H1 (cell line): ENCODE measurements around the gene EPHA6. TPM values are rescaled to one million over a fixed set of nuclear protein-coding genes. Genes with fewer than 3 reads are reported as not detected.

Experiments
- CTCF ChIA-PET: fragments of 300-600 bp; sonication (Branson Sonifier 250); formaldehyde crosslinking; loops from one replicate; lab custom pipeline; 2021; ENCODE audit not compliant: partially characterized antibody; lab: Charles Lee
- POLR2A ChIA-PET: fragments of 300-600 bp; sonication (Branson Sonifier 250); formaldehyde crosslinking; loops from one replicate; lab custom pipeline; 2021; ENCODE audit warnings: inconsistent platforms; ENCODE audit not compliant: partially characterized antibody; lab: Charles Lee
- DNase-seq, 2 experiments: peaks; one replicate each; pipeline versions ENCODE4 v3.0.0 to v3.0.0-alpha.2; 2010 to 2022; ENCODE audit warnings: low spot score in 2 of 2, low read depth in 1 of 2, mixed read lengths in 1 of 2
- FAIRE-seq: peaks from 2 replicates; lab custom pipeline; 2011; peaks lifted over from hg19 to GRCh38; lab: Jason Lieb, UNC
- H2AFZ ChIP-seq: 2 replicates; pipeline ENCODE4 v1.8.1; 2012; ENCODE audit warnings: low read length, inconsistent platforms
- H2AK5ac ChIP-seq: 2 replicates; pipeline ENCODE4 v1.6.1; 2013; ENCODE audit warnings: low read depth, low read length
- H2BK120ac ChIP-seq: replicated peaks from 2 replicates; pipeline ENCODE3; 2013; ENCODE audit warnings: low read depth, low read length, inconsistent platforms
- H2BK12ac ChIP-seq: 2 replicates; pipeline ENCODE4 v1.6.1; 2013; ENCODE audit warnings: low read depth, low read length
- H2BK15ac ChIP-seq: 2 replicates; pipeline ENCODE4 v1.6.1; 2013; ENCODE audit warnings: low read length
- H2BK20ac ChIP-seq: 2 replicates; pipeline ENCODE4 v1.6.1; 2013; ENCODE audit warnings: low read length
- H2BK5ac ChIP-seq: 2 replicates; pipeline ENCODE4 v1.6.1; 2013; ENCODE audit warnings: low read depth, low read length
- H3K14ac ChIP-seq: 2 replicates; pipeline ENCODE4 v1.6.1; 2013; ENCODE audit warnings: inconsistent platforms; ENCODE audit not compliant: insufficient read length
- H3K18ac ChIP-seq: 2 replicates; pipeline ENCODE4 v1.6.1; 2013; ENCODE audit warnings: low read length; ENCODE audit errors: extremely low read depth
- H3K23ac ChIP-seq: 2 replicates; pipeline ENCODE4 v1.6.1; 2013; ENCODE audit warnings: inconsistent platforms; ENCODE audit not compliant: insufficient read length
- H3K23me2 ChIP-seq: 2 replicates; pipeline ENCODE4 v1.6.1; 2013; ENCODE audit warnings: low read depth, low read length
- H3K27ac ChIP-seq: 2 replicates; pipeline ENCODE4 v1.6.1; 2011; ENCODE audit warnings: low read depth, low read length, inconsistent platforms
- H3K27me3 ChIP-seq, 4 experiments: replicated peaks in 1 of 4; 1 replicate in 1 of 4; 2 replicates in 3 of 4; pipeline versions ENCODE4 v1.6.1 to v1.8.1; 2011 to 2013; ENCODE audit warnings: low read length in 3 of 4, mild to moderate bottlenecking in 3 of 4, inconsistent platforms in 2 of 4, mixed read lengths in 2 of 4, moderate library complexity in 1 of 4; ENCODE audit not compliant: control insufficient read depth in 3 of 4, insufficient read depth in 3 of 4; ENCODE audit errors: extremely low read depth in 1 of 4
- H3K36me3 ChIP-seq, 4 experiments: 2 replicates each; pipeline versions ENCODE4 v1.6.1 to v1.8.1; 2011 to 2013; ENCODE audit warnings: mild to moderate bottlenecking in 4 of 4, low read length in 3 of 4, moderate library complexity in 2 of 4, control low read depth in 1 of 4, inconsistent platforms in 1 of 4; ENCODE audit not compliant: insufficient read depth in 4 of 4, control insufficient read depth in 2 of 4
- H3K4ac ChIP-seq: replicated peaks from 2 replicates; pipeline ENCODE3; 2013; ENCODE audit warnings: low read length, low read depth, mixed read lengths, inconsistent platforms; ENCODE audit not compliant: insufficient read length
- H3K4me1 ChIP-seq, 4 experiments: replicated peaks in 1 of 4; 1 replicate in 1 of 4; 2 replicates in 3 of 4; pipeline versions ENCODE4 v1.6.1 to v1.8.1; 2011 to 2013; ENCODE audit warnings: low read length in 3 of 4, inconsistent platforms in 2 of 4, mixed read lengths in 1 of 4; ENCODE audit not compliant: insufficient read depth in 4 of 4, control insufficient read depth in 3 of 4
- H3K4me2 ChIP-seq, 2 experiments: 2 replicates each; pipeline versions ENCODE4 v1.6.1 to v1.8.1; 2011 to 2013; ENCODE audit warnings: low read depth in 2 of 2, low read length in 2 of 2, control low read depth in 1 of 2, inconsistent platforms in 1 of 2, mild to moderate bottlenecking in 1 of 2; ENCODE audit not compliant: insufficient read depth in 1 of 2
- H3K4me3 ChIP-seq, 4 experiments: fragments of 200-600, 300-600 bp in 1 of 4; sonication (generic), shearing (Covaris generic), sonication (Bioruptor Twin) in 1 of 4; 2 replicates each; pipeline versions ENCODE4 v1.5.1 to v1.8.1; 2011 to 2016; ENCODE audit warnings: low read length in 4 of 4, low read depth in 3 of 4, control low read depth in 2 of 4, inconsistent platforms in 2 of 4, mild to moderate bottlenecking in 2 of 4, mixed read lengths in 1 of 4, moderate library complexity in 1 of 4; ENCODE audit not compliant: insufficient read depth in 2 of 4; ENCODE audit errors: extremely low read depth in 1 of 4
- H3K56ac ChIP-seq: replicated peaks from 2 replicates; pipeline ENCODE3; 2013; ENCODE audit warnings: low read depth, mild to moderate bottlenecking, mixed read lengths, low read length, inconsistent platforms; ENCODE audit not compliant: insufficient read length
- H3K79me1 ChIP-seq: 2 replicates; pipeline ENCODE4 v1.6.1; 2013; ENCODE audit warnings: low read depth, low read length, control low read depth
- H3K79me2 ChIP-seq, 2 experiments: 2 replicates each; pipeline versions ENCODE4 v1.6.1 to v1.8.1; 2012 to 2013; ENCODE audit warnings: low read length in 2 of 2, mild to moderate bottlenecking in 2 of 2, inconsistent platforms in 1 of 2; ENCODE audit not compliant: insufficient read depth in 2 of 2, control insufficient read depth in 1 of 2
- H3K9ac ChIP-seq, 4 experiments: replicated peaks in 1 of 4; 1 replicate in 1 of 4; 2 replicates in 3 of 4; pipeline versions ENCODE4 v1.6.1 to v1.8.1; 2011 to 2013; ENCODE audit warnings: low read depth in 3 of 4, low read length in 3 of 4, control low read depth in 2 of 4, mild to moderate bottlenecking in 2 of 4, moderate library complexity in 2 of 4, inconsistent platforms in 1 of 4; ENCODE audit errors: extremely low read depth in 1 of 4
- H3K9me3 ChIP-seq, 2 experiments: 2 replicates each; pipeline versions ENCODE4 v1.6.1 to v1.8.1; 2012 to 2013; ENCODE audit warnings: mild to moderate bottlenecking in 2 of 2, moderate library complexity in 2 of 2, control low read depth in 1 of 2, inconsistent platforms in 1 of 2, low read depth in 1 of 2, low read length in 1 of 2, mixed read lengths in 1 of 2; ENCODE audit not compliant: insufficient read depth in 2 of 2
- H4K20me1 ChIP-seq, 2 experiments: replicated peaks in 1 of 2; 2 replicates each; pipeline versions ENCODE3 to v1.8.1; 2011 to 2013; ENCODE audit warnings: inconsistent platforms in 2 of 2, low read length in 2 of 2, mild to moderate bottlenecking in 1 of 2; ENCODE audit not compliant: insufficient read depth in 2 of 2, control insufficient read depth in 1 of 2
- H4K5ac ChIP-seq: 2 replicates; pipeline ENCODE4 v1.6.1; 2013; ENCODE audit warnings: low read length, low read depth, mixed read lengths, inconsistent platforms; ENCODE audit not compliant: insufficient read length
- H4K8ac ChIP-seq: 2 replicates; pipeline ENCODE4 v1.8.0; 2013; ENCODE audit warnings: mild to moderate bottlenecking, moderate library complexity, low read length, inconsistent platforms; ENCODE audit not compliant: insufficient read depth; ENCODE audit errors: extremely low read depth
- H4K91ac ChIP-seq: replicated peaks from 2 replicates; pipeline ENCODE3; 2013; ENCODE audit warnings: low read length, mixed read lengths, inconsistent platforms; ENCODE audit not compliant: insufficient read length
- CHD2 ChIP-seq: IDR thresholded peaks from 2 replicates; pipeline ENCODE4 v1.6.1; 2012; ENCODE audit warnings: low read length, improper control_type of control experiment
- EGR1 ChIP-seq: IDR thresholded peaks from 2 replicates; pipeline ENCODE4 v1.6.1; 2011; ENCODE audit warnings: low read depth, low read length, borderline replicate concordance
- GABPA ChIP-seq: IDR thresholded peaks from 2 replicates; pipeline ENCODE4 v1.6.1; 2011; ENCODE audit warnings: mild to moderate bottlenecking, low read length, moderate library complexity, borderline replicate concordance; ENCODE audit not compliant: insufficient read depth
- HDAC6 ChIP-seq: IDR thresholded peaks from one replicate; pipeline ENCODE4 v1.7.1; 2012; ENCODE audit warnings: low read depth, mild to moderate bottlenecking, inconsistent platforms, low read length, moderate library complexity
- KDM4A ChIP-seq: IDR thresholded peaks from one replicate; pipeline ENCODE4 v1.7.1; 2012; ENCODE audit warnings: low read depth, mild to moderate bottlenecking, moderate library complexity, low read length, inconsistent platforms; ENCODE audit not compliant: severe bottlenecking
- SIRT6 ChIP-seq: IDR thresholded peaks from one replicate; pipeline ENCODE4 v1.7.1; 2012; ENCODE audit warnings: low read length, inconsistent platforms
- SIX5 ChIP-seq: IDR thresholded peaks from 2 replicates; pipeline ENCODE4 v1.6.1; 2011; ENCODE audit warnings: mild to moderate bottlenecking, low read depth, low read length
- SP1 ChIP-seq: IDR thresholded peaks from 2 replicates; pipeline ENCODE4 v1.6.1; 2011; ENCODE audit warnings: low read depth, low read length
- TCF12 ChIP-seq: IDR thresholded peaks from 2 replicates; pipeline ENCODE4 v1.6.1; 2011; ENCODE audit warnings: low read depth, mild to moderate bottlenecking, low read length
- WGBS, 2 experiments: shearing (Covaris generic) in 1 of 2; methylation state at CpG; one replicate each; pipeline versions ENCODE4 v1.1.6 to v1.1.7; 2013 to 2015; ENCODE audit warnings: low lambda C conversion rate in 2 of 2, mixed read lengths in 2 of 2, inconsistent platforms in 1 of 2, low coverage in 1 of 2, missing lambda C conversion rate in 1 of 2; ENCODE audit not compliant: insufficient replicate concordance in 2 of 2, insufficient coverage in 1 of 2, insufficient read length in 1 of 2; ENCODE audit errors: extremely low coverage in 1 of 2, missing lambda C conversion rate in 1 of 2; 5-methylcytosine and 5-hydroxymethylcytosine counted together
- polyA plus RNA-seq, 7 experiments: library from polyadenylated mRNA; depleted of rRNA in 3 of 7; stranded (reverse) in 5 of 7; unstranded in 2 of 7; fragments of >200 nt in 5 of 7; fragments of 200-250 nt in 2 of 7; gene quantifications; 1 replicate in 5 of 7; 2 replicates in 1 of 7; 4 replicates in 1 of 7; pipeline versions ENCODE4 v1.2.1 to v1.2.3, GENCODE V29; 2011 to 2013; ENCODE audit warnings: missing spikeins in 2 of 7, mixed read lengths in 2 of 7
- total RNA-seq: library from RNA; stranded (reverse); fragmentation: NEBNext Ultra II Directional; extraction: Animal tissue kit (Norgen Biotek cat#: 25700); gene quantifications from 2 replicates; pipeline ENCODE4 v1.2.1, GENCODE V29; 2021
- TF ChIP-seq, protein P1 (sequence below): IDR thresholded peaks from 2 replicates; pipeline ENCODE4 v1.6.1; 2011; ENCODE audit warnings: low read length, improper control_type of control experiment
- TF ChIP-seq, protein P2 (sequence below): IDR thresholded peaks from 2 replicates; pipeline ENCODE4 v1.6.1; 2011; ENCODE audit warnings: low read depth, mild to moderate bottlenecking, low read length; ENCODE audit not compliant: insufficient read depth
- TF ChIP-seq, protein P3 (sequence below): IDR thresholded peaks from 2 replicates; pipeline ENCODE4 v1.6.1; 2012; ENCODE audit warnings: inconsistent platforms

The EPHA6 gene
- total and polyA plus RNA-seq, 2 of the 8 experiments (the other 6 are each of a cell fraction or from before 2014, with no cell fraction given), result 0.83 to 3.2 TPM

DNA sequence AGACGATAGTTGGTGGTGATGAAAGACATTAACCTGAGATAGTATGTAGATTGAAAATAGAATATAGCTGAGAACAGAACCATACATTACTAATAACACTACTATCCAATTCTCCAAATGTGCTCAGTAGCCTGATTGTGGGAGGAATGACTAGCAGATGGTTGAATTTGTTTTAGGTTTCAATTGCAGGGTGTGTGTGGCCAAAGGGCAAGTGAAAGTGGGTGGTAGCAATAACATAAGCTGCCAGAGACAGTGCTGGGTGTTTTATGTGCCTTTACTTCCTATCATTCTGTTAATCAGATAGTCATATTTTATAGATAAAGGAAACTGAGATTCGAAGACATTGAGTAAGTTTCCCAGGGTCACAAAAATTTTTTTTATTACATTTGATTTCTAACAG lies 700.7 kb downstream of the EPHA6 start:
- Histone ChIP-seq H2AK5ac (no peak overlapping the region), H2BK15ac (no peak overlapping the region), H3K18ac (no peak overlapping the region), H2BK120ac (no peak overlapping the region)
- DNase-seq, result no peak
- TF ChIP-seq, protein P1, sequence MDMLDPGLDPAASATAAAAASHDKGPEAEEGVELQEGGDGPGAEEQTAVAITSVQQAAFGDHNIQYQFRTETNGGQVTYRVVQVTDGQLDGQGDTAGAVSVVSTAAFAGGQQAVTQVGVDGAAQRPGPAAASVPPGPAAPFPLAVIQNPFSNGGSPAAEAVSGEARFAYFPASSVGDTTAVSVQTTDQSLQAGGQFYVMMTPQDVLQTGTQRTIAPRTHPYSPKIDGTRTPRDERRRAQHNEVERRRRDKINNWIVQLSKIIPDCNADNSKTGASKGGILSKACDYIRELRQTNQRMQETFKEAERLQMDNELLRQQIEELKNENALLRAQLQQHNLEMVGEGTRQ, result no peak
- no peak for TF ChIP-seq SP1
- no peak for TF ChIP-seq KDM4A
- no peak for TF ChIP-seq TCF12
- TF ChIP-seq SIRT6, result no peak
- TF ChIP-seq, protein P2, sequence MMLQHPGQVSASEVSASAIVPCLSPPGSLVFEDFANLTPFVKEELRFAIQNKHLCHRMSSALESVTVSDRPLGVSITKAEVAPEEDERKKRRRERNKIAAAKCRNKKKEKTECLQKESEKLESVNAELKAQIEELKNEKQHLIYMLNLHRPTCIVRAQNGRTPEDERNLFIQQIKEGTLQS, result no peak
- TF ChIP-seq, protein P3, sequence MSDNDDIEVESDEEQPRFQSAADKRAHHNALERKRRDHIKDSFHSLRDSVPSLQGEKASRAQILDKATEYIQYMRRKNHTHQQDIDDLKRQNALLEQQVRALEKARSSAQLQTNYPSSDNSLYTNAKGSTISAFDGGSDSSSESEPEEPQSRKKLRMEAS, result no peak
- TF ChIP-seq HDAC6, result no peak
- TF ChIP-seq CHD2, result no peak
- no peak for TF ChIP-seq EGR1
- TF ChIP-seq SIX5, result no peak
- no peak for TF ChIP-seq GABPA
- TF ChIP-seq, all 59 proteins: peak for 0
- no peak overlapping the region for H2BK20ac ChIP-seq
- H3K4me1 ChIP-seq, result no peaks in the 10 kb centered on the region
- H3K79me1 ChIP-seq, result no peaks in the 10 kb centered on the region
- ChIA-PET CTCF (no interaction called here), POLR2A (no interaction called here)
- H4K8ac ChIP-seq, result no peak overlapping the region
- no peak overlapping the region for H2BK5ac ChIP-seq
- no peaks in the 10 kb centered on the region for H3K9me3 ChIP-seq
- H3K36me3 ChIP-seq, result no peaks in the 10 kb centered on the region
- no peak overlapping the region for H3K27ac ChIP-seq
- H2BK12ac ChIP-seq, result no peak overlapping the region
- H3K4me2 ChIP-seq, result no peak overlapping the region
- no peak overlapping the region for H3K56ac ChIP-seq
- H4K20me1 ChIP-seq, result no peaks in the 10 kb centered on the region
- no peak overlapping the region for H3K23ac ChIP-seq
- H3K4me3 ChIP-seq, result no peak overlapping the region
- no peaks in the 10 kb centered on the region for H3K27me3 ChIP-seq
- H3K79me2 ChIP-seq, result no peaks in the 10 kb centered on the region
- H2AFZ ChIP-seq, result no peak overlapping the region
- H4K5ac ChIP-seq, result no peak overlapping the region
- no peak overlapping the region for H3K9ac ChIP-seq
- H4K91ac ChIP-seq, result no peak overlapping the region
- no peaks in the 10 kb centered on the region for H3K23me2 ChIP-seq
- H3K14ac ChIP-seq, result no peak overlapping the region
- WGBS, 2 experiments, result 86% methylated on average over 2 of the region's 2 CpGs; no CpG with 5 or more reads in 1 of the 2 experiments
- FAIRE-seq, result no peak
- no peak overlapping the region for H3K4ac ChIP-seq
